ENCODE results near the gene PDLIM5. TPM values are rescaled to one million over a fixed set of nuclear protein-coding genes. Genes with fewer than 3 reads are reported as not detected.

Gene PDLIM5
- total RNA-seq, 1 experiment from 2014 or later, result 53.8 TPM

DNA sequence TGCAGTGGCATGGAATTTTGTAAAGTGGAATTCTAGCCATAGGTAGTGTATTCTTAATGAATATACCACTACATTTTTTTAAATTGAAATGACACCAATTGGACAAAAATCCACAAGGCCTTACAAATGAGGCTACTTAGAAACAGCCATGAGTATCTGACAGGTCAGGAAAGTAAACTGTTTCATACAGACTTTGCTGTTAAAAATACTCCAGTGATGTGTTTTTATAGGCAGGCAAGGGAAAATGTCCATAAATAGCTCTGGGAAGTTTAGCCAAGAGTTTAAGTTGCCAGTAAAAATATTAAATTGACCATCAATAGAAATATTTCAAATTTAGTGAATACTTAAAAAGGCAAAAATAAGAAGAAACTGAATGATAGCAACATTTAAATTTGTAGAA, 41.8 kb upstream of the PDLIM5 start:
- Histone ChIP-seq H3K9ac (ENCODE audit: low read length) (no peak overlapping the region), H2AFZ (ENCODE audit: low read length) (no peak overlapping the region), H3K4me2 (ENCODE audit: low read depth, low read length, poor library complexity, severe bottlenecking) (no peak overlapping the region), H3K36me3 (ENCODE audit: insufficient read depth, low read length) (no peaks in the 10 kb centered on the region), H3K4me3 (ENCODE audit: low read length) (no peak overlapping the region), H3K79me2 (ENCODE audit: low read length) (no peaks in the 10 kb centered on the region), H3K27me3 (ENCODE audit: low read length) (no peaks in the 10 kb centered on the region), H3K9me2 (replicated peaks; ENCODE audit: insufficient read depth, low read length) (no peaks in the 10 kb centered on the region), H4K20me1 (ENCODE audit: insufficient read depth, low read depth, low read length) (no peaks in the 10 kb centered on the region), H3K27ac (ENCODE audit: low read length) (no peak overlapping the region), H3K4me1 (ENCODE audit: low read length) (no peaks in the 10 kb centered on the region), H3K9me3 (ENCODE audit: low read length) (no peaks in the 10 kb centered on the region)
- peak; percentile 27 for DNase-seq

DNA sequence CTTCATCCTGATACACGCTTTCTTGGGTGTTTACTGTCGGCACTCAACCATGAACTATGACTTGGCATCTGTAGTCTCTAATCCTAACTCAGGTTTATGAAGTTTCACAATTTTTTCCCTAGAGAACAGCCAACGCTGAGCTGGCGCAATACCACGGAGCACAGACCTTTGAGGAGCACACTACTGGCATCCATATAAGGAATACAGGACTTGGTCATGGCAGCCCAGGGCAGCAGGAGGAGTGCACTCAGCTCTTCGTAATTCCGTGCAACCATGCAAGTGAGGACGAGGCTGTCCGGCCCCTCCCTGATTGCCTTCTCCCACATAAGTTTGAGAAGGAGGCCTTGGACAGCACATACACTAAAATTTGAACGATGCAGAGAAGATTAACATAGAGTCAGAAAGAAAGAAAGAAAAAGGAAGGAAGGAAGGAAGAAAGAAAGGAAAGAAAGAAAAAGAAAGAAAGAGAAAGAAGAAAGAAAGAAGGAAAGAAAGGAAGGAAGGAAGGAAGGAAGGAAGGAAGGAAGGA, 41.0 kb upstream of the PDLIM5 start:
- Histone ChIP-seq H3K4me2 (ENCODE audit: low read depth, low read length, poor library complexity, severe bottlenecking) (no peak overlapping the region), H3K4me3 (ENCODE audit: low read length) (no peak overlapping the region), H3K4me1 (ENCODE audit: low read length) (no peaks in the 10 kb centered on the region), H2AFZ (ENCODE audit: low read length) (no peak overlapping the region), H4K20me1 (ENCODE audit: insufficient read depth, low read depth, low read length) (no peaks in the 10 kb centered on the region), H3K36me3 (ENCODE audit: insufficient read depth, low read length) (no peaks in the 10 kb centered on the region), H3K27me3 (ENCODE audit: low read length) (no peaks in the 10 kb centered on the region), H3K9me2 (replicated peaks; ENCODE audit: insufficient read depth, low read length) (no peaks in the 10 kb centered on the region), H3K9ac (ENCODE audit: low read length) (no peak overlapping the region), H3K27ac (ENCODE audit: low read length) (no peak overlapping the region), H3K79me2 (ENCODE audit: low read length) (no peaks in the 10 kb centered on the region), H3K9me3 (ENCODE audit: low read length) (no peaks in the 10 kb centered on the region)
- DNase-seq, result peak; percentile 29

DNA sequence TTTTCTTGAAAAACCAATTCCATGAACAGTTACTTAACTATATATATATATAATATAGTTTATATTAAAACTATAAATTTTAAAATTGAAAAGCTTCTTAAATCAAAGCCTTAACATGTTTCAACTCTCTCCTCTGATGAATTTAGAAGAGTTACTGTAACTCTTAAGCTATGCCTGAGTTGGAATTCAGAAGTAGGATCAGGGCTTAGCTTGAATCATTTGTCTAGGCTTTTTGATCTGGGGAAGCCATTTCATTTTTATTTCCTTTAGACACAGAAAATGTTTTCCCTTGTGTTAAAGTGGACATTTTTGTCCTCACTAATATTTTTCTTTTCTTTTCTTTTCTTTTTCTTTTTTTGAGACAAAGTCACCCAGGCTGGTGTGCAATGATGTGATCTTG, 40.4 kb upstream of the PDLIM5 start:
- H4K20me1 ChIP-seq (ENCODE audit: insufficient read depth, low read depth, low read length), result no peaks in the 10 kb centered on the region
- no peak overlapping the region for H2AFZ ChIP-seq (ENCODE audit: low read length)
- H3K27ac ChIP-seq (ENCODE audit: low read length), result no peak overlapping the region
- no peaks in the 10 kb centered on the region for H3K9me3 ChIP-seq (ENCODE audit: low read length)
- H3K9ac ChIP-seq (ENCODE audit: low read length), result no peak overlapping the region
- no peaks in the 10 kb centered on the region for H3K79me2 ChIP-seq (ENCODE audit: low read length)
- peak; percentile 14 for DNase-seq
- no peak overlapping the region for H3K4me2 ChIP-seq (ENCODE audit: low read depth, low read length, poor library complexity, severe bottlenecking)
- H3K9me2 ChIP-seq (replicated peaks; ENCODE audit: insufficient read depth, low read length), result no peaks in the 10 kb centered on the region
- H3K4me3 ChIP-seq (ENCODE audit: low read length), result no peak overlapping the region
- no peaks in the 10 kb centered on the region for H3K27me3 ChIP-seq (ENCODE audit: low read length)
- no peaks in the 10 kb centered on the region for H3K36me3 ChIP-seq (ENCODE audit: insufficient read depth, low read length)
- H3K4me1 ChIP-seq (ENCODE audit: low read length), result no peaks in the 10 kb centered on the region

DNA sequence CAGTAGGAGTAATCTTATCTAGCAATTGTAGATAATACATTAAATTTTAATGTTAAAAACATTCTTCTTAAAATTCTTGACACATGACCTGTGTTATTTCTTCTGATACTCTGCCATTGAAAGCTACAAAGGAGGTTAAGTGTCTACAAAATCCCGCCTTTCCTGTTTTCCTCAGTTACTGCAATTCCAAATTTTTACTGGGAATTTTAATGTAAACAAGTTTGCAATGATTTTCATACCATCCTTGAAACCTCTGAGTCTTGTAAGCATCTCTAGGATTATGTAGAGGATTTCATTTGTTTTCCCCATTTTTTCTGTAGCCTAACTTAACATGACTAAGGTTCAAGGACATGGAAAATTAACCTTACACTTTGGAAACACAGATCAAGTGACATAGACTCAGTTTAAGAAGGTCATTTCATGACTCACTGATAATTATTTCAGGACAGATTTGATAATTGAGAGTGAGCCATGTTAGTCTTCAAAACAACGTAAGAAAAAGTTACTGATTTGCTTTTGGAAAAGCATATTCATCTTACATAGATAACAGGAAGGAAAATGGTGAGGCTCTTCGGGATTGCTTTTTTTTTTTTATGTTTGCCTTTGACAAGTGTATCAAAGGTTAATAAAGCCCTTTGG, 39.6 kb upstream of the PDLIM5 start:
- Histone ChIP-seq H3K27me3 (ENCODE audit: low read length) (no peaks in the 10 kb centered on the region), H3K9ac (ENCODE audit: low read length) (no peak overlapping the region), H3K9me2 (replicated peaks; ENCODE audit: insufficient read depth, low read length) (no peaks in the 10 kb centered on the region), H3K27ac (ENCODE audit: low read length) (no peak overlapping the region), H3K4me3 (ENCODE audit: low read length) (no peak overlapping the region), H3K79me2 (ENCODE audit: low read length) (no peaks in the 10 kb centered on the region), H3K4me2 (ENCODE audit: low read depth, low read length, poor library complexity, severe bottlenecking) (no peak overlapping the region), H4K20me1 (ENCODE audit: insufficient read depth, low read depth, low read length) (no peaks in the 10 kb centered on the region), H3K4me1 (ENCODE audit: low read length) (no peaks in the 10 kb centered on the region), H3K36me3 (ENCODE audit: insufficient read depth, low read length) (no peaks in the 10 kb centered on the region), H3K9me3 (ENCODE audit: low read length) (no peaks in the 10 kb centered on the region), H2AFZ (ENCODE audit: low read length) (no peak overlapping the region)
- DNase-seq, result no peak

DNA sequence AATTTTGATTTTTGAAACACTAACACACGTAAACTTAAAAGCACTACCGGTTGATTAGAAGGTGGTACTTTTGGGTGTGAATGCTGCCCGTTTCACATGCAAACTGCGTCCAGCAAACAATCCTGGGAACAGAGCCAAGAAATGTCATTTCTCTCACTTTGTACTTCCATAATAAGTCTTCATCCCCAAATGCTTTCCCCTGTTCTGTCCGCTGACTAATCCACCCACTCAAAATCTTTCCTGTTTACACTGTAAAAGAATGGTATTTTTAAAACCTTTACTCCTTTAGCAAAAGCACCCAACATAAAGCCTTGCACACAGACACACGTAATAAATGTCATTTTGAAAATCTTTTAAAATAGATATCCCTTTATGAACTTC, 39.1 kb upstream of the PDLIM5 start:
- no peaks in the 10 kb centered on the region for H3K79me2 ChIP-seq (ENCODE audit: low read length)
- H4K20me1 ChIP-seq (ENCODE audit: insufficient read depth, low read depth, low read length), result no peaks in the 10 kb centered on the region
- H3K9me3 ChIP-seq (ENCODE audit: low read length), result no peaks in the 10 kb centered on the region
- no peak overlapping the region for H3K27ac ChIP-seq (ENCODE audit: low read length)
- H2AFZ ChIP-seq (ENCODE audit: low read length), result no peak overlapping the region
- H3K36me3 ChIP-seq (ENCODE audit: insufficient read depth, low read length), result no peaks in the 10 kb centered on the region
- H3K27me3 ChIP-seq (ENCODE audit: low read length), result no peaks in the 10 kb centered on the region
- no peak overlapping the region for H3K4me2 ChIP-seq (ENCODE audit: low read depth, low read length, poor library complexity, severe bottlenecking)
- no peaks in the 10 kb centered on the region for H3K4me1 ChIP-seq (ENCODE audit: low read length)
- H3K4me3 ChIP-seq (ENCODE audit: low read length), result no peak overlapping the region
- no peaks in the 10 kb centered on the region for H3K9me2 ChIP-seq (replicated peaks; ENCODE audit: insufficient read depth, low read length)
- no peak for DNase-seq
- H3K9ac ChIP-seq (ENCODE audit: low read length), result no peak overlapping the region

DNA sequence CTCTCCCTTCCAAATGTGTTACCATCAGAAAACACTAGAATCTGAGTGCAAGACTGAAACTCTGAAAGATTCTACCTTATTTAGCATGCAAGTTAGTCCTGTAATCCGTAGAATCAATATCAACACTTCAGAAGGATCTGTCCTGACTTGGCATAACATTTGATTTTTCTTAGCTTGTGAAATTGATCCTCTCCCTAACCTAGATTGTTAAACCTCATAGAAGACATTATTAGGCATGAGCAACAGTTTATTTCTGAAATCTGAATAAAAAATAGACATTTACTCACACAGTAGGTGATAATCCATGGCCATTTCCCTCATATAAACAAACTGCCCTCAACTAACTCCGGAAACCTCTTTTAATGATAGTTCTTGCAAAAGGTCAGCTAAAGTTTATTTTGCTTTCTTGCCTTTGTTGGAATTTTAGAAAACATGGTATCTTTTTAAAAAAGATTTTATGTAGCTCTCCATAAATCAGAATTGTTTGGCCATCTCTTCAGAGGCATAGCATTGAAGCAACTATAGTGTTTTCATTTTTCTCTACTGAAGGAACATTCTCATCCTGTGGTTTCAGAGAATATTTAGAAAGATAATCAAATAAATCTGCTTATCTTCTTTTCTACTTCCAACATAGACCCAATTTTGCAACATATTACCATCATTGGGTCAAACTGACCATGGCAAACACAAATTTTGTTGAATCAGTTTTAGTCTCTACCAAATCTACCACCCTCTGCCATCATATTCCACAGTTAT, 38.5 kb upstream of the PDLIM5 start:
- Histone ChIP-seq H2AFZ (ENCODE audit: low read length) (no peak overlapping the region), H3K27ac (ENCODE audit: low read length) (no peak overlapping the region), H3K4me2 (ENCODE audit: low read depth, low read length, poor library complexity, severe bottlenecking) (no peak overlapping the region)

DNA sequence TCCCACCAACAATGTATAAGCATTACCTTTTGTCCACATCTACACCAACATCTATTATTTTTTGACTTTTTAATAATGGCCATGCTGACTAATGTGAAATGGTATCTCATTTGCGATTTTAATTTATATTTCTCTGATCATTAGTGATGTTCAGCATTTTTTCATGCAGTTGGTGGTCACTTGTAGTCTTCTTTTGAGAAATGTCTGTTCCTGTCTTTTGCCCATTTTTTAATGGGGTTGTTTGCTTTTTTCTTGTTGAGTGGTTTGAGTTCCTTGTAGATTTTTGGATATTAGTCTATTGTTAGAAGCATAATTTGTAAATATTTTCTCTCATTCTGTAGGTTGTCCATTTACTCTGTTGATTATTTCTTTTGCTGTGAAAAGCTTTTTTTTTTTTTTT, 36.8 kb upstream of the PDLIM5 start:
- Histone ChIP-seq H3K27me3 (ENCODE audit: low read length) (no peaks in the 10 kb centered on the region), H3K36me3 (ENCODE audit: insufficient read depth, low read length) (no peaks in the 10 kb centered on the region), H3K4me3 (ENCODE audit: low read length) (no peak overlapping the region), H4K20me1 (ENCODE audit: insufficient read depth, low read depth, low read length) (no peaks in the 10 kb centered on the region), H3K4me1 (ENCODE audit: low read length) (no peaks in the 10 kb centered on the region), H3K9ac (ENCODE audit: low read length) (no peak overlapping the region), H3K79me2 (ENCODE audit: low read length) (no peaks in the 10 kb centered on the region), H3K27ac (ENCODE audit: low read length) (no peak overlapping the region), H2AFZ (ENCODE audit: low read length) (no peak overlapping the region), H3K9me3 (ENCODE audit: low read length) (no peaks in the 10 kb centered on the region), H3K4me2 (ENCODE audit: low read depth, low read length, poor library complexity, severe bottlenecking) (no peak overlapping the region), H3K9me2 (replicated peaks; ENCODE audit: insufficient read depth, low read length) (no peaks in the 10 kb centered on the region)
- DNase-seq, result no peak

More for the DNA sequence above, 38.5 kb upstream of the PDLIM5 start:
- Histone ChIP-seq H3K79me2 (ENCODE audit: low read length) (no peaks in the 10 kb centered on the region), H3K9me3 (ENCODE audit: low read length) (no peaks in the 10 kb centered on the region), H3K36me3 (ENCODE audit: insufficient read depth, low read length) (no peaks in the 10 kb centered on the region), H3K4me1 (ENCODE audit: low read length) (no peaks in the 10 kb centered on the region), H3K9ac (ENCODE audit: low read length) (no peak overlapping the region), H3K27me3 (ENCODE audit: low read length) (no peaks in the 10 kb centered on the region), H4K20me1 (ENCODE audit: insufficient read depth, low read depth, low read length) (no peaks in the 10 kb centered on the region), H3K9me2 (replicated peaks; ENCODE audit: insufficient read depth, low read length) (no peaks in the 10 kb centered on the region), H3K4me3 (ENCODE audit: low read length) (no peak overlapping the region)
- no peak for DNase-seq

DNA sequence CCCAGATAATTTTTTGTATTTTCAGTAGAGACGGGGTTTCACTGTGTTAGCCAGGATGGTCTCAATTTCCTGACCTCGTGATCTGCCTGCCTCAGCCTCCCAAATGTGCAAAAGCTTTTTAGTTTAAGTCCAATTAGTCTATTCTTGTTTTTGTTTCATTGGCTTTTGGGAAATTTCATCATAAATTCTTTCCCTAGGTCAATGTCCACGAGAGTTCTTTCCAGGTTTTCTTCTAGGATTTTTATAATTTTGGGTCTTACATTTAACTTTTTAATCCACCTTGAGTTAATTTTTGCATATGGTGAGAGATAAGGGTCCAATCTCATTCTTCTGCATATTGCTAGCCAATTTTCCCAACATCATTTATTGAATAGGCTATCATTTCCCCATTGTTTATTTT, 36.3 kb upstream of the PDLIM5 start:
- no peaks in the 10 kb centered on the region for H3K9me3 ChIP-seq (ENCODE audit: low read length)
- DNase-seq, result no peak
- H3K9ac ChIP-seq (ENCODE audit: low read length), result no peak overlapping the region
- no peak overlapping the region for H3K4me2 ChIP-seq (ENCODE audit: low read depth, low read length, poor library complexity, severe bottlenecking)
- no peaks in the 10 kb centered on the region for H3K4me1 ChIP-seq (ENCODE audit: low read length)
- H3K27ac ChIP-seq (ENCODE audit: low read length), result no peak overlapping the region
- no peaks in the 10 kb centered on the region for H3K9me2 ChIP-seq (replicated peaks; ENCODE audit: insufficient read depth, low read length)
- H3K36me3 ChIP-seq (ENCODE audit: insufficient read depth, low read length), result no peaks in the 10 kb centered on the region
- H3K4me3 ChIP-seq (ENCODE audit: low read length), result no peak overlapping the region
- no peaks in the 10 kb centered on the region for H4K20me1 ChIP-seq (ENCODE audit: insufficient read depth, low read depth, low read length)
- no peaks in the 10 kb centered on the region for H3K27me3 ChIP-seq (ENCODE audit: low read length)
- H2AFZ ChIP-seq (ENCODE audit: low read length), result no peak overlapping the region
- no peaks in the 10 kb centered on the region for H3K79me2 ChIP-seq (ENCODE audit: low read length)
